IMR-90 (cell line): ENCODE data around the gene FADS1. TPM values are rescaled to one million over a fixed set of nuclear protein-coding genes. Genes with fewer than 3 reads are reported as not detected.

ENCODE experiments used
- ATAC-seq: fragments of 200-7000 bp; cut with Tn5 transposase; 2 replicates; pipeline ENCODE4 v1.9.1; 2020; ENCODE audit warnings: low read depth, mild to moderate bottlenecking, moderate library complexity
- BruUV-seq: library from RNA; stranded (reverse); fragments of 400-500 nt; replicated peaks from 2 replicates; lab custom pipeline; 2021; lab: Mats Ljungman, UMichigan
- CTCF ChIA-PET: fragments of 300-600 bp; formaldehyde crosslinking; extraction: SDS; loops from one replicate; lab custom pipeline; 2021; ENCODE audit warnings: antibody characterized with exemption; lab: Yijun Ruan, JAX
- POLR2A ChIA-PET: fragments of 300-600 bp; sonication (Branson Sonifier 250); formaldehyde crosslinking; loops from one replicate; lab custom pipeline; 2022; ENCODE audit warnings: antibody characterized with exemption; ENCODE audit not compliant: unreplicated experiment; lab: Charles Lee
- DNase-seq: peaks from one replicate; pipeline ENCODE4 v3.0.0; 2013
- H2AFZ ChIP-seq: replicated peaks from 2 replicates; pipeline ENCODE3; 2013; ENCODE audit warnings: low read length, mild to moderate bottlenecking; ENCODE audit not compliant: poor library complexity
- H2AK5ac ChIP-seq: 2 replicates; pipeline ENCODE4 v1.6.1; 2013; ENCODE audit warnings: low read depth, low read length, inconsistent platforms
- H2AK9ac ChIP-seq: replicated peaks from 2 replicates; pipeline ENCODE3; 2013; ENCODE audit warnings: mild to moderate bottlenecking, low read depth, low read length, moderate library complexity; ENCODE audit not compliant: poor library complexity
- H2BK120ac ChIP-seq: 2 replicates; pipeline ENCODE4 v1.6.1; 2013; ENCODE audit warnings: low read depth, low read length, inconsistent platforms
- H2BK15ac ChIP-seq: 3 replicates; pipeline ENCODE4 v1.6.1; 2013; ENCODE audit warnings: low read depth, low read length, inconsistent platforms
- H2BK20ac ChIP-seq: 2 replicates; pipeline ENCODE4 v1.6.1; 2013; ENCODE audit warnings: low read depth, mild to moderate bottlenecking, inconsistent platforms, low read length, moderate library complexity
- H2BK5ac ChIP-seq: 2 replicates; pipeline ENCODE4 v1.6.1; 2013; ENCODE audit warnings: mild to moderate bottlenecking, low read depth, low read length, inconsistent platforms; ENCODE audit not compliant: poor library complexity, severe bottlenecking
- H3K14ac ChIP-seq: replicated peaks from 2 replicates; pipeline ENCODE4 v1.6.1; 2013; ENCODE audit warnings: low read depth, low read length, inconsistent platforms
- H3K18ac ChIP-seq: 2 replicates; pipeline ENCODE4 v1.6.1; 2013; ENCODE audit warnings: low read depth, low read length, control low read depth
- H3K23ac ChIP-seq: 2 replicates; pipeline ENCODE4 v1.6.1; 2013; ENCODE audit warnings: low read depth, low read length, inconsistent platforms
- H3K27ac ChIP-seq: 2 replicates; pipeline ENCODE4 v1.5.1; 2013; ENCODE audit warnings: mild to moderate bottlenecking, control low read depth, low read length; ENCODE audit not compliant: insufficient read depth
- H3K27me3 ChIP-seq: 2 replicates; pipeline ENCODE4 v1.6.1; 2013; ENCODE audit warnings: low read length; ENCODE audit not compliant: control insufficient read depth, insufficient read depth
- H3K36me3 ChIP-seq: 2 replicates; pipeline ENCODE4 v1.6.1; 2013; ENCODE audit warnings: low read length, mixed read lengths; ENCODE audit not compliant: control insufficient read depth, insufficient read depth
- H3K4ac ChIP-seq: 2 replicates; pipeline ENCODE4 v1.6.1; 2013; ENCODE audit warnings: low read depth, low read length, inconsistent platforms
- H3K4me1 ChIP-seq: 2 replicates; pipeline ENCODE4 v1.6.1; 2013; ENCODE audit warnings: low read length, mixed read lengths; ENCODE audit not compliant: control insufficient read depth, insufficient read depth
- H3K4me2 ChIP-seq: 2 replicates; pipeline ENCODE4 v1.6.1; 2013; ENCODE audit warnings: low read depth, mild to moderate bottlenecking, control low read depth, low read length, moderate library complexity
- H3K4me3 ChIP-seq: 2 replicates; pipeline ENCODE4 v1.5.1; 2013; ENCODE audit warnings: low read depth, mild to moderate bottlenecking, control low read depth, low read length, moderate library complexity; ENCODE audit not compliant: insufficient read depth
- H3K56ac ChIP-seq: 2 replicates; pipeline ENCODE4 v1.6.1; 2013; ENCODE audit warnings: low read length, inconsistent platforms; ENCODE audit not compliant: insufficient read depth; ENCODE audit errors: extremely low read depth
- H3K79me1 ChIP-seq, 2 experiments: 2 replicates each; pipeline ENCODE4 v1.6.1; 2013; ENCODE audit warnings: low read length in 2 of 2, inconsistent platforms in 1 of 2, low read depth in 1 of 2
- H3K9ac ChIP-seq: 2 replicates; pipeline ENCODE4 v1.6.1; 2013; ENCODE audit warnings: low read depth, low read length, control low read depth
- H3K9me1 ChIP-seq: 2 replicates; pipeline ENCODE4 v1.6.1; 2013; ENCODE audit warnings: low read length, inconsistent platforms; ENCODE audit not compliant: insufficient read depth
- H3K9me3 ChIP-seq: 2 replicates; pipeline ENCODE4 v1.6.1; 2013; ENCODE audit warnings: low read length; ENCODE audit not compliant: control insufficient read depth, insufficient read depth
- H4K20me1 ChIP-seq: 2 replicates; pipeline ENCODE4 v1.6.1; 2013; ENCODE audit warnings: low read length, inconsistent platforms; ENCODE audit not compliant: insufficient read depth
- H4K5ac ChIP-seq: 2 replicates; pipeline ENCODE4 v1.6.1; 2013; ENCODE audit warnings: mild to moderate bottlenecking, low read depth, low read length, control low read depth
- H4K8ac ChIP-seq, 2 experiments: 2 replicates each; pipeline ENCODE4 v1.6.1; 2013; ENCODE audit warnings: low read depth in 2 of 2, low read length in 2 of 2, control low read depth in 1 of 2, inconsistent platforms in 1 of 2
- H4K91ac ChIP-seq: 2 replicates; pipeline ENCODE4 v1.6.1; 2013; ENCODE audit warnings: low read depth, low read length, inconsistent platforms; ENCODE audit not compliant: insufficient read depth
- BHLHE40 ChIP-seq: fragments of 150-350 bp; IDR thresholded peaks from 2 replicates; pipeline ENCODE4 v1.6.1; 2016; ENCODE audit warnings: mild to moderate bottlenecking, low read depth, low read length
- CHD1 ChIP-seq: IDR thresholded peaks from 2 replicates; pipeline ENCODE4 v1.6.1; 2012; ENCODE audit warnings: low read depth, low read length, improper control_type of control experiment
- CTCF ChIP-seq: conservative IDR thresholded peaks from 2 replicates; pipeline ENCODE4 v1.5.1; 2012; ENCODE audit warnings: mild to moderate bottlenecking, low read depth, low read length, improper control_type of control experiment
- FOS ChIP-seq: fragments of 150-350 bp; IDR thresholded peaks from 2 replicates; pipeline ENCODE4 v1.6.1; 2016; ENCODE audit warnings: low read depth, low read length
- MAFK ChIP-seq: IDR thresholded peaks from 2 replicates; pipeline ENCODE4 v1.6.1; 2012; ENCODE audit warnings: low read depth, low read length, improper control_type of control experiment
- POLR2A ChIP-seq: IDR thresholded peaks from 2 replicates; pipeline ENCODE4 v1.6.1; 2012; ENCODE audit warnings: mild to moderate bottlenecking, low read depth, low read length
- SMC3 ChIP-seq: fragments of 150-350 bp; IDR thresholded peaks from 2 replicates; pipeline ENCODE4 v1.6.1; 2016; ENCODE audit warnings: low read depth, mild to moderate bottlenecking, antibody characterized with exemption, low read length, moderate library complexity
- WGBS, 2 experiments: methylation state at CpG; one replicate each; pipeline versions ENCODE4 v1.1.5 to v1.1.7; 2013; ENCODE audit warnings: missing lambda C conversion rate in 2 of 2; ENCODE audit not compliant: insufficient read length in 1 of 2; ENCODE audit errors: extremely low coverage in 2 of 2; 5-methylcytosine and 5-hydroxymethylcytosine counted together
- dilution Hi-C: fragments of 300-500 bp; cut with HindIII; formaldehyde crosslinking; loops from one replicate; pipeline ENCODE4 v1.14.3; 2018; ENCODE audit warnings: low sequenced_read_pairs; ENCODE audit not compliant: unreplicated experiment
- in situ Hi-C: fragments of 300-500 bp; cut with MboI; formaldehyde crosslinking; loops from 3 replicates; pipeline ENCODE4 v1.14.3; 2019; ENCODE audit warnings: low sequenced_read_pairs, inconsistent platforms, mixed read lengths
- intact Hi-C: fragments of 100-400 bp; cut with micrococcal nuclease; formaldehyde crosslinking; loops from 2 replicates; pipeline ENCODE4 v1.10.0; 2022
- polyA plus RNA-seq, 3 experiments: library from polyadenylated mRNA; depleted of rRNA; stranded (reverse); fragments of >200 nt; gene quantifications; 2 replicates each; pipeline ENCODE4 v1.2.3, GENCODE V29; 2012; ENCODE audit warnings: low replicate concordance in 1 of 3
- total RNA-seq: library from RNA; depleted of rRNA; stranded (reverse); fragments of >200 nt; gene quantifications from 2 replicates; pipeline ENCODE4 v1.2.3, GENCODE V29; 2012

FADS1 gene
- total and polyA plus RNA-seq, 2 of the 4 experiments (the other 2 are of a cell fraction): 16.3 to 18.4 TPM

DNA sequence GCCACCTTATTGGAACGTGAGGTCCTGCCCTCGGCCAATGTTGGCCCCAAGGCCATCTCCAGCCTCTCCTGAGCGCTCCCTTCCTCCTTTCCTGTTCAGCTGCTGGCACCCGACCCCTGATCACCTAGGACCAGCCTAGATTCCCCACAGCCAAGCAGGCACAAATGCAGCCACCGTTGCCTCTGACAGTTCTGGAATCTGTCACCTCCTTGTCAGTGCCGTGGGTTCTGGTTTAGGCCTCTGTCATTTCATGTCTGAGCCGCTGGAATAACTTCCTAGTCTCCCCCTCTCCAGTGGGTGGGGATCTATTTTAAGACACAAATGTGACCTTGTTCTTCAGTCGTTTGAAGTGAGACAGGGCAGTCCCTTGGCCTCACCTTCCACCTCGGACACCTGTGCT is 44.8 kb upstream of the FADS1 start:
- ChIA-PET CTCF (no interaction called here), POLR2A (no interaction called here)
- in situ Hi-C loops: loop anchor here (25.0 kb wide), 1 partner anchor 451 kb away; no protein-coding TSS in a partner anchor
- intact Hi-C loops: no loop called here
- no peaks in the 10 kb centered on the region for H3K27me3 ChIP-seq
- H3K4ac ChIP-seq: no peak overlapping the region
- H4K91ac ChIP-seq: no peak overlapping the region
- no peak overlapping the region for H2BK15ac ChIP-seq
- H2BK5ac ChIP-seq: no peak overlapping the region
- no peaks in the 10 kb centered on the region for H3K9me3 ChIP-seq
- BruUV-seq: no TSS peak
- DNase-seq (no peak), ATAC-seq (no peak)
- WGBS, 2 experiments: 90% methylated on average over 5 of the region's 9 CpGs; no CpG with 5 or more reads in 1 of the 2 experiments
- H2BK20ac ChIP-seq: no peak overlapping the region
- no peaks in the 10 kb centered on the region for H3K79me1 ChIP-seq
- H3K27ac ChIP-seq: no peak overlapping the region
- dilution Hi-C loops: no loop called here
- H3K9ac ChIP-seq: no peak overlapping the region
- no peak overlapping the region for H3K4me2 ChIP-seq
- TF ChIP-seq POLR2A (no peak), FOS (no peak), SMC3 (no peak), CTCF (no peak), MAFK (no peak), BHLHE40 (no peak), CHD1 (no peak)
- H4K20me1 ChIP-seq: no peaks in the 10 kb centered on the region
- no peak overlapping the region for H2AK5ac ChIP-seq
- no peak overlapping the region for H3K4me3 ChIP-seq
- H3K36me3 ChIP-seq: peaks cover 54% of the 10 kb centered on the region
- no peaks in the 10 kb centered on the region for H3K4me1 ChIP-seq
- H2AFZ ChIP-seq: no peak overlapping the region
- H4K5ac ChIP-seq: no peak overlapping the region
- no peaks in the 10 kb centered on the region for H3K9me1 ChIP-seq
- no peak overlapping the region for H4K8ac ChIP-seq
- H3K18ac ChIP-seq: no peak overlapping the region
- no peak overlapping the region for H3K56ac ChIP-seq
- no peak overlapping the region for H3K14ac ChIP-seq
- peak overlapping the region; percentile 29 for H2AK9ac ChIP-seq
- no peak overlapping the region for H2BK120ac ChIP-seq
- H3K23ac ChIP-seq: no peak overlapping the region
